DND-41 (cell line): Measurements from ENCODE around the gene RPA1.

ENCODE experiments used
- CTCF ChIP-seq: IDR thresholded peaks from 2 replicates; pipeline ENCODE4 v1.5.1; 2012; ENCODE audit warnings: borderline replicate concordance, low read length, moderate library complexity, mild to moderate bottlenecking; ENCODE audit not compliant: poor library complexity, severe bottlenecking; ENCODE audit errors: extremely low read depth
- EZH2 ChIP-seq: IDR thresholded peaks from 3 replicates; pipeline ENCODE4 v1.6.1; 2012; ENCODE audit warnings: borderline replicate concordance, low read depth, mild to moderate bottlenecking, moderate library complexity, low read length, inconsistent platforms; ENCODE audit not compliant: severe bottlenecking

- TF ChIP-seq CTCF (no peak), EZH2 (no peak)
Observed at GRCh38 chr17:1834380-1835149, 4.8 kb downstream of the RPA1 start.
